ENCODE measurements around the gene PARD3.

The PARD3 gene

GRCh38 chr10:34089253-34089652 is 725.8 kb downstream of the PARD3 start:
- TF ChIP-seq, protein P1, sequence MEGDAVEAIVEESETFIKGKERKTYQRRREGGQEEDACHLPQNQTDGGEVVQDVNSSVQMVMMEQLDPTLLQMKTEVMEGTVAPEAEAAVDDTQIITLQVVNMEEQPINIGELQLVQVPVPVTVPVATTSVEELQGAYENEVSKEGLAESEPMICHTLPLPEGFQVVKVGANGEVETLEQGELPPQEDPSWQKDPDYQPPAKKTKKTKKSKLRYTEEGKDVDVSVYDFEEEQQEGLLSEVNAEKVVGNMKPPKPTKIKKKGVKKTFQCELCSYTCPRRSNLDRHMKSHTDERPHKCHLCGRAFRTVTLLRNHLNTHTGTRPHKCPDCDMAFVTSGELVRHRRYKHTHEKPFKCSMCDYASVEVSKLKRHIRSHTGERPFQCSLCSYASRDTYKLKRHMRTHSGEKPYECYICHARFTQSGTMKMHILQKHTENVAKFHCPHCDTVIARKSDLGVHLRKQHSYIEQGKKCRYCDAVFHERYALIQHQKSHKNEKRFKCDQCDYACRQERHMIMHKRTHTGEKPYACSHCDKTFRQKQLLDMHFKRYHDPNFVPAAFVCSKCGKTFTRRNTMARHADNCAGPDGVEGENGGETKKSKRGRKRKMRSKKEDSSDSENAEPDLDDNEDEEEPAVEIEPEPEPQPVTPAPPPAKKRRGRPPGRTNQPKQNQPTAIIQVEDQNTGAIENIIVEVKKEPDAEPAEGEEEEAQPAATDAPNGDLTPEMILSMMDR (IDR thresholded peaks at IDR 0.05; ENCODE audit: low read depth, low read length) = no peak

DNA sequence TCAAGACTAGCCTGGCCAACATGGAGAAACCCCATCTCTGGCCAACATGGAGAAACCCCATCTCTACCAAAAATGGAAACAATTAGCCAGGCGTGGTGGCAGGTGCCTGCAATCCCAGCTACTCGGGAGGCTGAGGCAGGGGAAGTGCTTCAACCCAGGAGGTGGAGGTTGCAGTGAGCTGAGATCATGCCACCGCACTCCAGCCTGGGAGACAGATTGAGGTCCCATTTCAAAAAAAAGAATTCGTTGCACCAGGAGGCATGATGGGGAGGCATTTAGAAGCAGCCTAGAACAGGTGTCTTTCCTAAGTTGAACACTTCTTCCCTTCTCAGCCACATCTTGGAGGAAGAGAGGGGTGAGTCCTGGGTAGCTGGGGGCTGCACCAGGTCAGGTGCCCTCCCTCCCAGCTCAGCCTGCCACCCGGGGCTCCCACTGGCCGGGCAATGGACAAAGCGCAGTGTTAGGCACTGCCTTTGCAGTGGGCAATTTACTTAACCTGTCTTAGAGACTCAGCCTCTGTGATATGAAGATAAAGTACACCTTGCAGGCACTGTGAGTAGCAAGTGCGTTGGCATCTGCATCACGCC is 726.8 kb downstream of the PARD3 start:
- DNase-seq (ENCODE audit: low read depth in 2 of 2) = no peak
- no peak overlapping the region for H3K4me3 ChIP-seq (replicated peaks in 1 of 2; ENCODE audit: low read depth in 2 of 2, low read length in 2 of 2)

More at GRCh38 chr10:34089253-34089652, 725.8 kb downstream of the PARD3 start:
- DNase-seq (ENCODE audit: low read depth in 2 of 2) = no peak
- no peak overlapping the region for H3K4me3 ChIP-seq (replicated peaks in 1 of 2; ENCODE audit: low read depth in 2 of 2, low read length in 2 of 2)

GRCh38 chr10:34087095-34087418 is 728.0 kb downstream of the PARD3 start:
- no peak overlapping the region for H3K4me3 ChIP-seq (replicated peaks in 1 of 2; ENCODE audit: low read depth in 2 of 2, low read length in 2 of 2)
- TF ChIP-seq, protein P1 (IDR thresholded peaks at IDR 0.05; ENCODE audit: low read depth, low read length) = no peak
- DNase-seq (ENCODE audit: low read depth in 2 of 2) = no peak

More for the DNA sequence above, 726.8 kb downstream of the PARD3 start:
- TF ChIP-seq, protein P1 (IDR thresholded peaks at IDR 0.05; ENCODE audit: low read depth, low read length) = no peak

GRCh38 chr10:34083567-34083966 is 731.5 kb downstream of the PARD3 start:
- H3K4me3 ChIP-seq (replicated peaks in 1 of 2; ENCODE audit: low read depth in 2 of 2, low read length in 2 of 2) = no peak overlapping the region
- TF ChIP-seq, protein P1 (IDR thresholded peaks at IDR 0.05; ENCODE audit: low read depth, low read length) = no peak
- DNase-seq (ENCODE audit: low read depth in 2 of 2) = no peak

- TF ChIP-seq, protein P1 (IDR thresholded peaks at IDR 0.05; ENCODE audit: low read depth, low read length) = no peak
- DNase-seq (ENCODE audit: low read depth in 2 of 2) = no peak
- H3K4me3 ChIP-seq (replicated peaks in 1 of 2; ENCODE audit: low read depth in 2 of 2, low read length in 2 of 2) = no peak overlapping the region
These were observed 733.1 kb downstream of the PARD3 start for GRCh38 chr10:34081948-34082347.

DNA sequence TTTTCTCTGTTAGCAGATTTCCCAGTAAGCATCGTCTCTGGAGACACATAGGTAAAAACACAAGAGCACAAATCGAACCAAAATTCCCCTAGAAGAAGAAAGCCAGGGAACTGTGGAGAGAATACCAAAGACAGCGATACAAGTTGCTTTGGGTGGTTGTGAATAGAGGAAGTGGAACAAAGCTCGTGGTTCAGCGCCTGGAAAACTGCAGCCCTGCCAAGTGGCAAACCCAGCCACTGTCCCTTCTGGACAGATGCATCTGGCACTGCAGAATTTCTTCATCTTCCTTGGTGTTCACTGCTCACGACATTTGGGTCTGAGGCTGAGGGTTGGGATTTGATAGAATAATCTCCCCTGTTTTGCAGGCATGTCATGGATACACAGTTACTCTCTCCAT is 733.8 kb downstream of the PARD3 start:
- no peak overlapping the region for H3K4me3 ChIP-seq (replicated peaks in 1 of 2; ENCODE audit: low read depth in 2 of 2, low read length in 2 of 2)
- DNase-seq (ENCODE audit: low read depth in 2 of 2) = no peak
- TF ChIP-seq, protein P1 (IDR thresholded peaks at IDR 0.05; ENCODE audit: low read depth, low read length) = no peak
